ENCODE measurements around the gene APBA1. TPM values are rescaled to one million over a fixed set of nuclear protein-coding genes. Genes with fewer than 3 reads are reported as not detected.

Gene APBA1
- total and polyA plus RNA-seq, 9 of the 15 experiments (the other 6 are each of a cell fraction or from before 2014, with no cell fraction given), result 0.01 to 0.02 TPM; not detected in 7

GRCh38 chr9:69582018-69582417 lies 90.2 kb downstream of the APBA1 start:
- TF ChIP-seq THAP12 (CRISPR knock-in tag; IDR thresholded peaks at IDR 0.05) (no peak), NFXL1 (CRISPR knock-in tag; IDR thresholded peaks at IDR 0.05) (no peak)
- H3K27me3 ChIP-seq (ENCODE audit: control insufficient read depth in 2 of 2, insufficient read depth in 2 of 2, low read length in 2 of 2), result no peaks in the 10 kb centered on the region
- no peak for ATAC-seq
- no peak overlapping the region for H3K27ac ChIP-seq (ENCODE audit: extremely low read depth, low read depth, low read length)
- no peak for DNase-seq (ENCODE audit: extremely low read depth in 1 of 4, low spot score in 3 of 4)
- H3K4me1 ChIP-seq (replicated peaks in 1 of 2; ENCODE audit: control insufficient read depth in 2 of 2, insufficient read depth in 2 of 2, low read length in 2 of 2), result no peaks in the 10 kb centered on the region
- H3K9me3 ChIP-seq (replicated peaks; ENCODE audit: control insufficient read depth, insufficient read depth, low read depth, low read length), result no peaks in the 10 kb centered on the region
- intact Hi-C loops (cut with micrococcal nuclease), result no loop called here
- FAIRE-seq, result no peak
- in situ Hi-C loops (cut with MboI), result no loop called here
- CTCF ChIA-PET (ENCODE audit: low intra/inter-chr PET ratio), result no interaction called here
- H3K4me2 ChIP-seq (ENCODE audit: insufficient read depth, low read length), result no peak overlapping the region
- POLR2A ChIA-PET, result no interaction called here
- H3K9me1 ChIP-seq (ENCODE audit: control insufficient read depth, insufficient read depth, low read length), result no peaks in the 10 kb centered on the region
- no TSS peak for BruUV-seq (replicated peaks)
- WGBS (ENCODE audit: insufficient coverage, low coverage, missing lambda C conversion rate), result 3% methylated on average over 5 of the region's 5 CpGs
- H3K79me2 ChIP-seq (ENCODE audit: control insufficient read depth, insufficient read depth, low read length), result no peaks in the 10 kb centered on the region
- no peak overlapping the region for H2AFZ ChIP-seq (ENCODE audit: low read depth, low read length)
- H3K9ac ChIP-seq (ENCODE audit: insufficient read depth in 1 of 2, low read depth in 2 of 2, low read length in 2 of 2), result no peak overlapping the region
- no peak overlapping the region for H3K4me3 ChIP-seq
- no peaks in the 10 kb centered on the region for H3K36me3 ChIP-seq (ENCODE audit: control insufficient read depth, insufficient read depth, low read length)
- no peaks in the 10 kb centered on the region for H4K20me1 ChIP-seq (replicated peaks; ENCODE audit: control insufficient read depth, insufficient read depth, low read length)

GRCh38 chr9:69580582-69581214 lies 91.5 kb downstream of the APBA1 start:
- intact Hi-C loops (cut with micrococcal nuclease), result no loop called here

More at GRCh38 chr9:69580582-69581214, 91.5 kb downstream of the APBA1 start:
- ChIA-PET POLR2A (no interaction called here), CTCF (ENCODE audit: low intra/inter-chr PET ratio) (no interaction called here)
- H3K4me1 ChIP-seq (replicated peaks in 1 of 2; ENCODE audit: control insufficient read depth in 2 of 2, insufficient read depth in 2 of 2, low read length in 2 of 2), result no peaks in the 10 kb centered on the region
- no peak overlapping the region for H3K9ac ChIP-seq (ENCODE audit: insufficient read depth in 1 of 2, low read depth in 2 of 2, low read length in 2 of 2)
- no peaks in the 10 kb centered on the region for H3K9me3 ChIP-seq (replicated peaks; ENCODE audit: control insufficient read depth, insufficient read depth, low read depth, low read length)
- H3K4me3 ChIP-seq, result no peak overlapping the region
- no TSS peak for BruUV-seq (replicated peaks)
- no peak for DNase-seq (ENCODE audit: extremely low read depth in 1 of 4, low spot score in 3 of 4)
- H3K36me3 ChIP-seq (ENCODE audit: control insufficient read depth, insufficient read depth, low read length), result no peaks in the 10 kb centered on the region
- 0% methylated on average over 5 of the region's 5 CpGs for WGBS (ENCODE audit: insufficient coverage, low coverage, missing lambda C conversion rate)
- no peak overlapping the region for H3K27ac ChIP-seq (ENCODE audit: extremely low read depth, low read depth, low read length)
- H2AFZ ChIP-seq (ENCODE audit: low read depth, low read length), result no peak overlapping the region
- H3K79me2 ChIP-seq (ENCODE audit: control insufficient read depth, insufficient read depth, low read length), result no peaks in the 10 kb centered on the region
- in situ Hi-C loops (cut with MboI), result no loop called here
- no peaks in the 10 kb centered on the region for H3K9me1 ChIP-seq (ENCODE audit: control insufficient read depth, insufficient read depth, low read length)
- no peak for TF ChIP-seq RBM39 (optimal IDR thresholded peaks at IDR 0.05; ENCODE audit: low read depth, low read length)
- no peak for TF ChIP-seq CEBPG (CRISPR knock-in tag; IDR thresholded peaks at IDR 0.05)
- no peak for TF ChIP-seq CEBPG (tag; conservative IDR thresholded peaks at IDR 0.05 in 1 of 2, IDR thresholded peaks at IDR 0.05 in 1 of 2)
- H3K4me2 ChIP-seq (ENCODE audit: insufficient read depth, low read length), result no peak overlapping the region
- no peak for FAIRE-seq
- no peak for ATAC-seq
- no peaks in the 10 kb centered on the region for H4K20me1 ChIP-seq (replicated peaks; ENCODE audit: control insufficient read depth, insufficient read depth, low read length)
- H3K27me3 ChIP-seq (ENCODE audit: control insufficient read depth in 2 of 2, insufficient read depth in 2 of 2, low read length in 2 of 2), result no peaks in the 10 kb centered on the region
